Thoracic aorta (tissue), 2 donors: Measurements from ENCODE around the gene GRM2. TPM values are rescaled to one million over a fixed set of nuclear protein-coding genes. Genes with fewer than 3 reads are reported as not detected.

Experiments
- ATAC-seq: fragments of 150-250 bp; one replicate; pipeline ENCODE4 v1.8.0; 2017; ENCODE audit warnings: low read depth; ENCODE audit not compliant: insufficient number of reproducible peaks, low FRiP score
- DNase-seq: peaks from one replicate; pipeline ENCODE4 v3.0.0-alpha.2; 2020; ENCODE audit warnings: low spot score
- H3K27ac ChIP-seq, 2 donors: fragments of 200-600 bp; sonication (generic); 1 replicate in 1 of 2; 2 replicates in 1 of 2; pipeline ENCODE4 v1.5.1; 2016; ENCODE audit warnings: mild to moderate bottlenecking in 2 of 2, moderate library complexity in 2 of 2
- H3K27me3 ChIP-seq: fragments of 200-600 bp; sonication (generic); replicated peaks from 2 replicates; pipeline ENCODE4 v1.6.0; 2016; ENCODE audit warnings: mild to moderate bottlenecking; ENCODE audit not compliant: insufficient read depth
- H3K36me3 ChIP-seq: fragments of 200-600 bp; sonication (generic); one replicate; pipeline ENCODE4 v1.5.1; 2016
- H3K4me1 ChIP-seq, 2 donors: fragments of 200-600 bp; sonication (generic); 1 replicate in 1 of 2; 2 replicates in 1 of 2; pipeline versions ENCODE4 v1.5.1 to v1.6.0; 2016; ENCODE audit warnings: low read depth in 2 of 2, mild to moderate bottlenecking in 1 of 2; ENCODE audit not compliant: control insufficient read depth in 1 of 2
- H3K4me3 ChIP-seq: fragments of 200-600 bp; sonication (generic); 2 replicates; pipeline ENCODE4 v1.5.1; 2016; ENCODE audit warnings: mild to moderate bottlenecking
- H3K9me3 ChIP-seq: fragments of 200-600 bp; sonication (generic); 2 replicates; pipeline ENCODE4 v1.5.1; 2016
- total RNA-seq, 2 donors: library from RNA; depleted of rRNA; stranded (reverse); fragments of >200 nt; gene quantifications; one replicate each; pipeline versions ENCODE4 v1.1.0 to v1.2.3, GENCODE V29; 2016
- TF ChIP-seq, protein P1 (sequence below): fragments of 200-600 bp; sonication (generic); IDR thresholded peaks from one replicate; pipeline ENCODE4 v1.5.1; 2019; ENCODE audit warnings: antibody characterized with exemption

Gene GRM2
- total RNA-seq, 2 donors from 2014 or later = 0.49 to 0.54 TPM

DNA sequence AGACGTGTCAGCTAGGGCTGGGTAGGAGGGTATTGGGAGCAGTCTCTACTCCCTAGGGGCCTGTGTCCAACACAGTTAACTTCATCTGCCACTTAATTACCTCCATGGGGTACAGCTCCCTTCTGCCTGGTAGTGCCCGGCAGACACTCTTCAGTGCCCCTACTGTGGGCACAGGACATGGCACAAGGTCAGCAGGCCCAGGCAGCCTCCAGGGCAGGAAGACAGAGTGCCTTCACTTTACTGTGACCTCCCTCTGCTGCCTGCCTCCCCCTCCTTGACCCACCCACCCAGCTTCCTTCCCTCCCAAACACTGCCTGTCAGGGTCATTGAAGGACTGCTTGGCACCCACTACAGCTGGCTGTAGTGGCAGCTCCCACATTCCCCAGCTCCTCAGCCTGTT is 6.5 kb upstream of the GRM2 start:
- Histone ChIP-seq H3K27me3 (no peaks in the 10 kb centered on the region), H3K9me3 (no peaks in the 10 kb centered on the region), H3K4me1 (no peaks in the 10 kb centered on the region), H3K36me3 (peaks cover 42% of the 10 kb centered on the region), H3K4me3 (no peak overlapping the region), H3K27ac (no peak overlapping the region)
- TF ChIP-seq, protein P1, sequence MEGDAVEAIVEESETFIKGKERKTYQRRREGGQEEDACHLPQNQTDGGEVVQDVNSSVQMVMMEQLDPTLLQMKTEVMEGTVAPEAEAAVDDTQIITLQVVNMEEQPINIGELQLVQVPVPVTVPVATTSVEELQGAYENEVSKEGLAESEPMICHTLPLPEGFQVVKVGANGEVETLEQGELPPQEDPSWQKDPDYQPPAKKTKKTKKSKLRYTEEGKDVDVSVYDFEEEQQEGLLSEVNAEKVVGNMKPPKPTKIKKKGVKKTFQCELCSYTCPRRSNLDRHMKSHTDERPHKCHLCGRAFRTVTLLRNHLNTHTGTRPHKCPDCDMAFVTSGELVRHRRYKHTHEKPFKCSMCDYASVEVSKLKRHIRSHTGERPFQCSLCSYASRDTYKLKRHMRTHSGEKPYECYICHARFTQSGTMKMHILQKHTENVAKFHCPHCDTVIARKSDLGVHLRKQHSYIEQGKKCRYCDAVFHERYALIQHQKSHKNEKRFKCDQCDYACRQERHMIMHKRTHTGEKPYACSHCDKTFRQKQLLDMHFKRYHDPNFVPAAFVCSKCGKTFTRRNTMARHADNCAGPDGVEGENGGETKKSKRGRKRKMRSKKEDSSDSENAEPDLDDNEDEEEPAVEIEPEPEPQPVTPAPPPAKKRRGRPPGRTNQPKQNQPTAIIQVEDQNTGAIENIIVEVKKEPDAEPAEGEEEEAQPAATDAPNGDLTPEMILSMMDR = no peak
- ATAC-seq (no peak), DNase-seq (no peak)

DNA sequence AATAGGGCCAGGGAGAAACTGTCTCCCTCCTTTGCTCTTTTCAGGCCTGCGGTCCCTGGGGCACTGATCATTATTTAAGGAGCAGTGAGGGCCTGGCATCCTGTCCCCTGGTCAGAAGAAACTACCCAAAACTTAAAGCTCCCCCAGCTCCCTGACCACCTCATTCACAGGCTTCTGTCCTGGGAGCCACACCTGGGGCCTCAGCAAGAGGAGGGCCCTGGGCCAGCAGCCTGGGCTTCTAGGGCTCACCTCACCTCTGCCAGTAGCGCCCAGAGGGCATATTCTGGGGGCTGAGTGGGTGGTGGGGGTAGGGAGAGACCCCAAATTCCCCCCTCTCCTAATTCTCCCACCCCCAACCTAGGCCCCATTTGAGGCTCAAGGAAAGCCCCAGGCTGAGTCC is 4.7 kb upstream of the GRM2 start:
- DNase-seq (no peak), ATAC-seq (no peak)
- H3K27ac ChIP-seq = no peak overlapping the region
- TF ChIP-seq, protein P1 = no peak
- peaks cover 0 to 2% of the 10 kb centered on the region in 2 donors for H3K4me1 ChIP-seq
- H3K4me3 ChIP-seq = no peak overlapping the region
- no peaks in the 10 kb centered on the region for H3K9me3 ChIP-seq
- no peaks in the 10 kb centered on the region for H3K27me3 ChIP-seq
- H3K36me3 ChIP-seq = peaks cover 42% of the 10 kb centered on the region

DNA sequence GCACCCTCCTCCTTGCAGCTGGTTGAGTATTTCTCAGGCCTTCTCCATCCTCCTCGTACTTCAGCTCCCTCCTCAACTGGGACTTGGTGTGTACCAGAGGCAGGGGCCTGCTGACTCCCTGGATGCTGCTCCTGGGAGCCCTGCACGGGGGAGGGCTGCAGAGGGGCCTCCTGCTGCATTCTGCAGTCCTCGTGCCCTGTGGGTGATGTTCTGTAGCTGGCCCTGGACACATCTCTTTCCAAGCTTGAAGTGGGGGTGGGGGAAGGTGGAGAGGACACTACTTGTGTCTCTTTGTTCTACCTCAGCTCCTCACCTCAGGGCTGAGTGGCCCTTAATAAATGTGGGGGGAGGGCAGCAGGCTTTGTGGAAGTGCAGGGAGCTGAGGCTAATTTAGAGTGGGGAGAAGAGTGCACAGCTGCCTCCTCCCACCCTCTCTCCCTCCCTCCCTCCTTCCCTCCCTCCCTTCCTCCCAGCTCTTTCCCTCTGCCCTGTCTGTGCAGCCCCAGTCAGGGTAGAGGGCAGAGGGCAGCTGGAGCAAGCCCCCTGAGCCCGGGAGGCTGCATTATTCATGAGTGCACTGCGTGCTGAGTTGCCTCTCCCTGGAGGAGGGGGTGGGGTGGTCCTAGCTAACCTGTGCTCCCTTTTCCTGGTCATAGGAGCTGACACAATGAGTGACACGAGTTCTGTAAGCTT is 3.7 kb upstream of the GRM2 start:
- H3K36me3 ChIP-seq = peaks cover 37% of the 10 kb centered on the region

DNA sequence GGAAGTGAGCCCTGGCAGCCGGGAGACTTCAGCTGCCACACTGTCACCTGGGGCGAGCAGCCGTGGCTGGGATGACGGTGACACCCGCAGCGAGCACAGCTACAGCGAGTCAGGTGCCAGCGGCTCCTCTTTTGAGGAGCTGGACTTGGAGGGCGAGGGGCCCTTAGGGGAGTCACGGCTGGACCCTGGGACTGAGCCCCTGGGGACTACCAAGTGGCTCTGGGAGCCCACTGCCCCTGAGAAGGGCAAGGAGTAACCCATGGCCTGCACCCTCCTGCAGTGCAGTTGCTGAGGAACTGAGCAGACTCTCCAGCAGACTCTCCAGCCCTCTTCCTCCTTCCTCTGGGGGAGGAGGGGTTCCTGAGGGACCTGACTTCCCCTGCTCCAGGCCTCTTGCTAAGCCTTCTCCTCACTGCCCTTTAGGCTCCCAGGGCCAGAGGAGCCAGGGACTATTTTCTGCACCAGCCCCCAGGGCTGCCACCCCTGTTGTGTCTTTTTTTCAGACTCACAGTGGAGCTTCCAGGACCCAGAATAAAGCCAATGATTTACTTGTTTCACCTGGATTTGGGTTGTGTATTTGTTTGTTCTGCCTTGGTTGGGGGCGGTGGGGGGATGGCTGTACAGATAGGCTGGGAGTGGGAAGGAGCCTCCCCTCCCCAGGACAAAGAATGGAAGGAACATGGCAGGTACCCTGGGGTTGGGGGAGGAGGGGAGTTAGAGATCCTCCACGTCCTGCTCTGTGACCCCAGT is 2.9 kb upstream of the GRM2 start:
- peaks cover 37% of the 10 kb centered on the region for H3K36me3 ChIP-seq
- no peak overlapping the region for H3K27ac ChIP-seq
- no peaks in the 10 kb centered on the region for H3K27me3 ChIP-seq
- TF ChIP-seq, protein P1 = no peak
- ATAC-seq = no peak
- no peaks in the 10 kb centered on the region for H3K9me3 ChIP-seq
- H3K4me1 ChIP-seq = peaks cover 0 to 5% of the 10 kb centered on the region in 2 donors
- H3K4me3 ChIP-seq = no peak overlapping the region
- no peak for DNase-seq

More for the DNA sequence above, 3.7 kb upstream of the GRM2 start:
- H3K27ac ChIP-seq = no peak overlapping the region
- TF ChIP-seq, protein P1 = no peak
- no peaks in the 10 kb centered on the region for H3K9me3 ChIP-seq
- H3K4me1 ChIP-seq = peaks cover 0 to 5% of the 10 kb centered on the region in 2 donors
- DNase-seq = no peak
- H3K4me3 ChIP-seq = no peak overlapping the region
- H3K27me3 ChIP-seq = no peaks in the 10 kb centered on the region
- ATAC-seq = no peak

DNA sequence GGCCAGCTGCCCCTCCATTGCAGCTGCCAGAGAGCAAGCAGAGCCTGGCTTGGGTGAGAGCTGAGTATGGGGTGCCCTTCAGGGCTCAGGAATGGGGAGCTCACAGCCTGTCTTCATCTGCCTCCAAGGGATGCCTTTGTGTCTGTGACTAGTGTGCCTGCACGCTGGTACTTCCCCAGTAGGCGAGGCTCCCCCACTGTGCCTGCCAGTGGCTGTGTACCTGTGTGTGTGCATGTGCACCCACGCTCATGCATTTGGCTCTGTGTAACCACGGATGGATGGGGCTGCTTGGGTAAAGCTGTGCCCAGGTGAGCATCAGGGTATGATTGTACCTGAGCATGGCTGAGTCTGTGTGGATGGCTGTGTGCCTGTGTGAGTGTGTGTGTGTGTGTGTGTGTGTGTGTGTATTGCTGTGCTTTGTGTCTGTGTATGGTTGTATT is 2.3 kb upstream of the GRM2 start:
- Histone ChIP-seq H3K4me1 (peaks cover 0 to 5% of the 10 kb centered on the region in 2 donors), H3K4me3 (no peak overlapping the region), H3K27ac (no peak overlapping the region), H3K9me3 (no peaks in the 10 kb centered on the region), H3K36me3 (peaks cover 32% of the 10 kb centered on the region), H3K27me3 (no peaks in the 10 kb centered on the region)
- TF ChIP-seq, protein P1 = no peak
- ATAC-seq (no peak), DNase-seq (no peak)
